Esophagus squamous epithelium (tissue), 5 donors: ENCODE results near the gene MCUB. TPM values are rescaled to one million over a fixed set of nuclear protein-coding genes. Genes with fewer than 3 reads are reported as not detected.

ENCODE experiments used
- DNase-seq: peaks from one replicate; lab custom pipeline; 2025; lab: John Stamatoyannopoulos, UW
- H3K27ac ChIP-seq, 4 donors: fragments of 200-600 bp; sonication (generic); one replicate each; pipeline ENCODE4 v1.5.1; 2016 to 2019; ENCODE audit warnings: mild to moderate bottlenecking in 1 of 4
- H3K27me3 ChIP-seq, 4 donors: fragments of 200-600 bp; sonication (generic); 1 replicate in 3 of 4; 2 replicates in 1 of 4; pipeline versions ENCODE4 v1.5.1 to v1.6.0; 2017 to 2021; ENCODE audit warnings: antibody characterized with exemption in 1 of 4
- H3K36me3 ChIP-seq, 3 donors: fragments of 200-600 bp; sonication (generic); one replicate each; pipeline ENCODE4 v1.5.1; 2016 to 2019
- H3K4me1 ChIP-seq, 3 donors: fragments of 200-600 bp; sonication (generic); one replicate each; pipeline ENCODE4 v1.5.1; 2017 to 2019
- H3K4me3 ChIP-seq, 4 donors: fragments of 200-600 bp; sonication (generic); 1 replicate in 3 of 4; 2 replicates in 1 of 4; pipeline ENCODE4 v1.5.1; 2016 to 2019; ENCODE audit warnings: mild to moderate bottlenecking in 2 of 4, moderate library complexity in 1 of 4
- H3K9me3 ChIP-seq, 3 donors: fragments of 200-600 bp; sonication (generic); one replicate each; pipeline ENCODE4 v1.5.1; 2016 to 2019
- CTCF ChIP-seq, 6 experiments: fragments of 450-650 bp in 4 of 6; fragments of 200-600 bp in 2 of 6; sonication (generic) in 2 of 6; IDR thresholded peaks; one replicate each; pipeline ENCODE4 v1.5.1; 2016 to 2019; ENCODE audit warnings: antibody characterized with exemption in 6 of 6, mild to moderate bottlenecking in 4 of 6, moderate library complexity in 4 of 6
- POLR2A ChIP-seq, 4 donors: fragments of 450-650 bp; IDR thresholded peaks; one replicate each; pipeline ENCODE4 v1.6.1; 2017; ENCODE audit warnings: antibody characterized with exemption in 4 of 4, mild to moderate bottlenecking in 4 of 4, moderate library complexity in 3 of 4
- WGBS, 2 donors: methylation state at CpG; one replicate each; pipeline ENCODE4 v1.1.5; 2018; 5-methylcytosine and 5-hydroxymethylcytosine counted together
- intact Hi-C: fragments of 100-400 bp; cut with DNase I; formaldehyde crosslinking; loops from one replicate; pipeline ENCODE4 v1.15.0; 2022
- total RNA-seq, 4 donors: library from RNA; depleted of rRNA; stranded (reverse); fragments of >200 nt; gene quantifications; one replicate each; pipeline ENCODE4 v1.1.0, GENCODE V29; 2016
- donor health status: DM: yes; HTN: yes; CAD: no.

MCUB gene
- total RNA-seq, 4 donors from 2014 or later, result 18.7 to 34.5 (median 22.2) TPM

- WGBS, 2 donors, result 80 to 84% methylated on average over 3 to 5 of the region's 6 CpGs
- Histone ChIP-seq H3K27me3 (no peaks in the 10 kb centered on the region), H3K36me3 (peaks cover 0 to 16% (median 0%) of the 10 kb centered on the region in 3 donors), H3K27ac (no peak overlapping the region), H3K9me3 (no peaks in the 10 kb centered on the region), H3K4me1 (no peaks in the 10 kb centered on the region), H3K4me3 (no peak overlapping the region)
- intact Hi-C loops, result no loop called here
- DNase-seq, result no peak
- no peak for TF ChIP-seq CTCF (IDR thresholded peaks at IDR 0.05)
- TF ChIP-seq POLR2A (IDR thresholded peaks at IDR 0.05), result no peak
Measured at GRCh38 chr4:109658871-109659410, 98.9 kb downstream of the MCUB start.

GRCh38 chr4:109662116-109662515 lies 102.1 kb downstream of the MCUB start:
- no peaks in the 10 kb centered on the region for H3K4me1 ChIP-seq
- WGBS, 2 donors, result 42 to 46% methylated on average over 2 of the region's 2 CpGs

GRCh38 chr4:109662771-109663170 lies 102.7 kb downstream of the MCUB start:
- 32 to 49% methylated on average over 3 of the region's 3 CpGs for WGBS, 2 donors
- intact Hi-C loops, result no loop called here
- no peak overlapping the region for H3K27ac ChIP-seq
- no peaks in the 10 kb centered on the region for H3K9me3 ChIP-seq
- H3K27me3 ChIP-seq, result no peaks in the 10 kb centered on the region
- H3K4me1 ChIP-seq, result no peaks in the 10 kb centered on the region
- TF ChIP-seq CTCF (IDR thresholded peaks at IDR 0.05) (no peak), POLR2A (IDR thresholded peaks at IDR 0.05) (no peak)
- no peak for DNase-seq
- H3K4me3 ChIP-seq, result no peak overlapping the region
- H3K36me3 ChIP-seq, result peaks cover 0 to 16% (median 0%) of the 10 kb centered on the region in 3 donors

More at GRCh38 chr4:109662116-109662515, 102.1 kb downstream of the MCUB start:
- H3K27me3 ChIP-seq, result no peaks in the 10 kb centered on the region
- H3K4me3 ChIP-seq, result no peak overlapping the region
- intact Hi-C loops, result no loop called here
- H3K27ac ChIP-seq, result no peak overlapping the region
- peaks cover 0 to 16% (median 0%) of the 10 kb centered on the region in 3 donors for H3K36me3 ChIP-seq
- H3K9me3 ChIP-seq, result no peaks in the 10 kb centered on the region
- DNase-seq, result no peak
- no peak for TF ChIP-seq POLR2A (IDR thresholded peaks at IDR 0.05)
- no peak for TF ChIP-seq CTCF (IDR thresholded peaks at IDR 0.05)

- 59 to 86% methylated on average over 5 of the region's 5 CpGs for WGBS, 2 donors
- Histone ChIP-seq H3K4me1 (no peaks in the 10 kb centered on the region), H3K27ac (no peak overlapping the region), H3K9me3 (no peaks in the 10 kb centered on the region), H3K36me3 (peaks cover 0 to 10% (median 0%) of the 10 kb centered on the region in 3 donors), H3K27me3 (no peaks in the 10 kb centered on the region), H3K4me3 (no peak overlapping the region)
- no peak for DNase-seq
- TF ChIP-seq POLR2A (IDR thresholded peaks at IDR 0.05) (no peak), CTCF (IDR thresholded peaks at IDR 0.05) (no peak)
- intact Hi-C loops, result no loop called here
Measured at GRCh38 chr4:109665783-109666485, 105.9 kb downstream of the MCUB start.

GRCh38 chr4:109671350-109671749 lies 111.3 kb downstream of the MCUB start:
- H3K27ac ChIP-seq, result no peak overlapping the region

More at GRCh38 chr4:109671350-109671749, 111.3 kb downstream of the MCUB start:
- no peaks in the 10 kb centered on the region for H3K4me1 ChIP-seq
- intact Hi-C loops, result no loop called here
- no peak for DNase-seq
- no peaks in the 10 kb centered on the region for H3K9me3 ChIP-seq
- H3K36me3 ChIP-seq, result no peaks in the 10 kb centered on the region
- H3K4me3 ChIP-seq, result no peak overlapping the region
- TF ChIP-seq POLR2A (IDR thresholded peaks at IDR 0.05) (no peak), CTCF (IDR thresholded peaks at IDR 0.05) (no peak)
- no peaks in the 10 kb centered on the region for H3K27me3 ChIP-seq
